ENCODE data around the gene ITGA6. TPM values are rescaled to one million over a fixed set of nuclear protein-coding genes. Genes with fewer than 3 reads are reported as not detected.
A peak's percentile ranks its signal among the peaks of the same experiment; 100 is the strongest.

ITGA6 gene
- total RNA-seq, 3 donors from 2014 or later = 4.2 to 7.0 (median 5.8) TPM

- Mint-ChIP-seq H3K27me3 (ENCODE audit: low read depth) (no peaks in the 10 kb centered on the region), H3K36me3 (ENCODE audit: insufficient read depth) (peaks cover 2% of the 10 kb centered on the region), H3K4me3 (peak overlapping the region; percentile 77), H3K4me1 (ENCODE audit: low read depth) (peaks cover 46% of the 10 kb centered on the region), H3K9me3 (no peaks in the 10 kb centered on the region)
- DNase-seq (peak; percentile 52), ATAC-seq (peak; percentile 68 to 72)
Observed at GRCh38 chr2:172442072-172442895, 14.9 kb downstream of the ITGA6 start.

- no peak for DNase-seq
- Mint-ChIP-seq H3K4me1 (ENCODE audit: low read depth) (peaks cover 68% of the 10 kb centered on the region), H3K4me3 (no peak overlapping the region), H3K27me3 (ENCODE audit: low read depth) (no peaks in the 10 kb centered on the region), H3K9me3 (no peaks in the 10 kb centered on the region), H3K36me3 (ENCODE audit: insufficient read depth) (peaks cover 4% of the 10 kb centered on the region)
- ATAC-seq = no peak
Observed at GRCh38 chr2:172445851-172446250, 18.5 kb downstream of the ITGA6 start.

DNA sequence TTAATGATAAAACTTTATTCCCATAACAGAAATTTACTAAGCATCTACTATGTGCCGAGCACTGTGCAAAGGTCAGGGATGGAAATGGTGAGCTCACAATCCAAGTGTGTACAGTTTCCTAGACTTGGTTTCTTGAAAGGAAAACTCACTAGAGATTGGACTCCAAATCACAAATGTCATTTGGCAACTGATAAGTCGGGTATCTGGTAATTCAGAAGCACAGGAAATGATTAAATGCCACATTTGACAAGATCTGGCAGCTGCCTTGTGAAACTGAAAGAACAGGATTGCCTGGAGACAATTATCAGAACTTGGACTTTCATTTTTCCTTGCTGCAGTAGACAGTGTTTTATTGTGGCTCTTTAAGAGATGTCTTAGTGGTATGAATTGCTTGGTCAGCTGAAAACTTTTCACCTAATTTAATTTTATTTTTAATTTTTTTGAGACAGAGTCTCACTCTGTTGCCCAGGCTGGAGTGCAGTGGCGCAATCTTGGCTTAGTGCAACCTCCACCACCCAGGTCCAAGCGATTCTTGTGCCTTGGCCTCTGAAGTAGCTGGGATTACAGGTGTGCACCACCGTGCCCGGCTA, 19.2 kb downstream of the ITGA6 start:
- Mint-ChIP-seq H3K36me3 (ENCODE audit: insufficient read depth) (peaks cover 4% of the 10 kb centered on the region), H3K9me3 (no peaks in the 10 kb centered on the region), H3K27me3 (ENCODE audit: low read depth) (no peaks in the 10 kb centered on the region), H3K4me3 (no peak overlapping the region), H3K4me1 (ENCODE audit: low read depth) (peaks cover 67% of the 10 kb centered on the region)
- DNase-seq (no peak), ATAC-seq (peak in 1 of 2 donors; percentile 23)

DNA sequence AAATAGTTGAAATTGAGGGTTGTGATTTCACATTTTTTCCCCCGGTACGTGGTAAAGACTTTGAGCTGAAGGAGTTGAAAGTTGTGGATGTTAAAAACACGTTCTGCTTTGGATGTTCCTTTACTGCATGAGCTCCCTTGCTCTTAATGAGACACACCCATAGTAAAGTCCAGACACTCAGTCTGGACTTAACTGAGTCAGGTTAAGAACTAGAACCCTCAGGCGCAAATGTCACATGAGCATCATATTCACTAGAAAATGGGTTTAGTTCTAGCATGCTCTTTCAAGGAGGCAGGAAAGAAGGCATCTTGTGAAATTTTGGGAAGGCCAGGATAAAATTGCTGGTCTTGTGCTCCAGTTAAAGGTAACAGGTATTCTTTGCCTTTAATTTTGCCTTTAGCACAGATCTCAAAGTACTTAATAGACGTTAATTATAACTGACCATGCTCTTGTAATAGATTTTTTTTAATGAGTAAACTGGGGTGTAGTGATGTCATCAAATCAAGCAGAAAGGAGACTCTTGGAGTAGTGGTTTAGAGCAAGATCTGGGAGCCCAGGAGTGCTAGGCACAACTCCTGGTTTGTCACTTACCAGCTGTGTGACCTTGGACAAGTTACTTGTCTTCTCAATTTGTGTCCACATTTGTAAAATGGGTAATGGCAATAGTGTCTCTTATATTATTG, 20.6 kb downstream of the ITGA6 start:
- H3K36me3 Mint-ChIP-seq (ENCODE audit: insufficient read depth) = peaks cover 4% of the 10 kb centered on the region
- no peaks in the 10 kb centered on the region for H3K27me3 Mint-ChIP-seq (ENCODE audit: low read depth)
- H3K9me3 Mint-ChIP-seq = no peaks in the 10 kb centered on the region
- H3K4me3 Mint-ChIP-seq = no peak overlapping the region
- peaks cover 64% of the 10 kb centered on the region for H3K4me1 Mint-ChIP-seq (ENCODE audit: low read depth)
- DNase-seq (no peak), ATAC-seq (no peak)

DNA sequence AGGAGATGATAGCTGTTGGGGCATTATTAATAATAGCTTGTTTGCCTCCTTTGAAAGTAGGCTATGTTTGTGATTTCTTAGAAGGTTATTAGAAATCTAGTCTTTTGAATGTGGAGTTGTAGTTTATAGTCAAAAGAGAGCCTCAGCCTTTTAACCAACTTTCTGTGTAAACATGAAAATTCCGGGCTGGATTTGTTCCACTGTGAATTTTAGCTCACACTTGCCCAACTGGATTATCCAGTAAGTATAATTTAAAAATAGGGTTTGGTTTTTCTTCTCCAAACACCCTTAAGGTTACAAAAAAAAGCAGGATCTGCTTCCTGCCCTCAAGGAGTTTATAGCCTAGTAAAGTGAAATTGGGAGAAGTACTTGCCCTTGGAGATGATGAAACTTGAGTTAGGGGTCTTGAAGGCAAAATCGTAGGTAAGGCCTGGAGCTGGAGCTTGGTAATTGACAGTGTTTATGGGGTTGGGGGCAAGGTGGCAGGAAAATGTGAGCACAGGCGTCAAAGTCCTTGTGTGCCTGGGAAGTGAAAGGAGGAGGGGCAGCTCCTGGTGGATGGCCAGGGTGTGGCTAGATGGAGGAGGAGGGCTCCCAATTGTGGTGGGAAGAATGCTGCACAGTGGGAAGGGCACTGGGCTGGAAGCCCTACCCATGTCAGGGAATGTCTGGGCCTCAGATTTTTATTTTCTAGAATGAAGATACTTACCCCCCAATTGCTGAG, 21.3 kb downstream of the ITGA6 start:
- ATAC-seq (no peak), DNase-seq (no peak)
- Mint-ChIP-seq H3K9me3 (no peaks in the 10 kb centered on the region), H3K4me1 (ENCODE audit: low read depth) (peaks cover 60% of the 10 kb centered on the region), H3K36me3 (ENCODE audit: insufficient read depth) (peaks cover 4% of the 10 kb centered on the region), H3K4me3 (no peak overlapping the region), H3K27me3 (ENCODE audit: low read depth) (no peaks in the 10 kb centered on the region)

DNA sequence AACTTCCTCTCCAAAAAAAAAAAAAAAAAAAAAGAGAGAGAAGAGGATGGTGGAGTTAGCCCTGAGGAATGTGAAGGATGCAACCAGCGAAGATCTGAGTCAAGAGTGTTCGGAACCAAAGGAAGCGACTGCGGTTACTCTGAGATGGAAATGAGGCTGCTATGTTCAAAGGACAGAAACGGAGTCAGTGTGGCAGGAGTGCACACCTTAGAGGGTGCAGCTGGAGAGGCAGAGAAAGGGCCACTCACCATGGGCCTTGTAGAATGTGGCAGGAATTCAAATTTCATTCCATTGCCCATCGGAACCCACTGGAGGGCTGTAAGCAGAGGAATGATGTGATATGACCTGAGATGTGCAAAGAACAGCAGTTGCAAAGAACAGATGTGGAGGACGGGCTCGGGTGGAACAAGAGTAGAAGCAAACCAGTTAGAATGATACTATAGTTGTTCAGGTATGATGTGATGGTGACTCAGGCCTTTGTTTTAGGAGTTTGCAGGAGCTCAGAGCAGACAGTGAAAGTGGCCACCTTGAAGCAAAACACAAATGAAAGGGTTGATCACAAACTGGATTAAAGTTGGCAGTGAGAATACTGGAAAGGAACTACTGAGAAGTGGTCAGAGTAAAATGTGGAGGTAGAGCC, 22.6 kb downstream of the ITGA6 start:
- no peaks in the 10 kb centered on the region for H3K9me3 Mint-ChIP-seq
- peaks cover 68% of the 10 kb centered on the region for H3K4me1 Mint-ChIP-seq (ENCODE audit: low read depth)
- no peak for DNase-seq
- H3K4me3 Mint-ChIP-seq = no peak overlapping the region
- H3K27me3 Mint-ChIP-seq (ENCODE audit: low read depth) = no peaks in the 10 kb centered on the region
- H3K36me3 Mint-ChIP-seq (ENCODE audit: insufficient read depth) = peaks cover 2% of the 10 kb centered on the region
- peak; percentile 83 to 88 for ATAC-seq

- Mint-ChIP-seq H3K9me3 (no peaks in the 10 kb centered on the region), H3K27me3 (ENCODE audit: low read depth) (no peaks in the 10 kb centered on the region), H3K36me3 (ENCODE audit: insufficient read depth) (peaks cover 2% of the 10 kb centered on the region), H3K4me3 (no peak overlapping the region), H3K4me1 (ENCODE audit: low read depth) (peaks cover 76% of the 10 kb centered on the region)
- no peak for ATAC-seq
- DNase-seq = no peak
Observed at GRCh38 chr2:172451923-172452322, 24.5 kb downstream of the ITGA6 start.

DNA sequence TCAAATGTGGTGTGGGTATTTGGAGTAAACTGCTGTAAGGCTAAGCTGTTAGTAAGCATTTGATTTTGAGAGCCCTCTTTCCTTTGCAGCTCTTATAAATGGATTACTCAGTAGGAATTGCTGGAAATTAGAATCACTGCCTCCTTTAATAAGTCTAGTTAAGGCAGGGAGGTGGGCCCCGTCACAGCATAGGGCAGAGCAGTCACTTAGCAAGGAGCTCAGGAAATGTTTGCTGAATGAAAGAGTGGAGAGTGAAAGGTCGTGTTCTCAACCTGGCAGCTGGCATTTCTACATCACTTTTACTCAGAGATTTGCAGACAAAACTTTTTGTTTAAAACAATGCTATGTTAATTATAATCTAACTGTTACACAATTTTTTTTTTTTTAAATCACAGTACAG, 25.5 kb downstream of the ITGA6 start:
- Mint-ChIP-seq H3K4me3 (no peak overlapping the region), H3K36me3 (ENCODE audit: insufficient read depth) (no peaks in the 10 kb centered on the region), H3K9me3 (no peaks in the 10 kb centered on the region), H3K27me3 (ENCODE audit: low read depth) (no peaks in the 10 kb centered on the region), H3K4me1 (ENCODE audit: low read depth) (peaks cover 76% of the 10 kb centered on the region)
- ATAC-seq (no peak), DNase-seq (no peak)

DNA sequence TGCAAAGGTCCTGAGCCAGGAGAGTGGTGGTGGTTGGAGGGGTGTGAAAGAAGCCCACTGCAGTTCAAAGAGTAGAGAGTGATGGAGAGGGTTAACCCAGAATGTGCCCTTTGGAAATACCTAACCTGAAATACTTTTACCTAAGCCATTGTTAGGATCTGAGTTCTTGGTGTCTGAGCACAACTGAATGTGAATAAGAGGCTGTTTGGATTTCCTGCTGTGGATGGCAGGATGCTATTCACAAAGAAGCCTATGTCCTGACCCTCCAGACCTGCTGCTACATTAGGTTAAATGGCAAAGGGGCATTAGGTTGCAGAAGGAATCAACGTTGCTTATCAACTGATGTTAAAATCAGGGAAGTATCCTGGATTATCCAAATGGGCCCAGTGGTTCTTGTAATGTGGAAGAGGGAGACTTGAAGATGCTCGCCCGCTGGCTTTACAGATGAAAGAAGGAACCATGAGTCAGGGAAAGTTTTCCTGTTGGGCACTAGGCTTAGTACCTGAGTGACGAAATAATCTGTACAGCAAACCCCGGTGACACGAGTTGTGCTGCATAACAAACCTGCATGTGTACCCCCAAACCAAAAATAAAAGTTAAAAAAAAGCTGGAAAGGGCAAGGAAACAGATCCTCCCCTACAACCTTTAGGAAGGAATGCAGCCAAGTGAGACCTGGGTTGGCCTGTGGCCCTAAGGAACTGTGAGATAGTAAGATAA, 27.2 kb downstream of the ITGA6 start:
- Mint-ChIP-seq H3K4me3 (no peak overlapping the region), H3K4me1 (ENCODE audit: low read depth) (peaks cover 79% of the 10 kb centered on the region)
- ATAC-seq = no peak

DNA sequence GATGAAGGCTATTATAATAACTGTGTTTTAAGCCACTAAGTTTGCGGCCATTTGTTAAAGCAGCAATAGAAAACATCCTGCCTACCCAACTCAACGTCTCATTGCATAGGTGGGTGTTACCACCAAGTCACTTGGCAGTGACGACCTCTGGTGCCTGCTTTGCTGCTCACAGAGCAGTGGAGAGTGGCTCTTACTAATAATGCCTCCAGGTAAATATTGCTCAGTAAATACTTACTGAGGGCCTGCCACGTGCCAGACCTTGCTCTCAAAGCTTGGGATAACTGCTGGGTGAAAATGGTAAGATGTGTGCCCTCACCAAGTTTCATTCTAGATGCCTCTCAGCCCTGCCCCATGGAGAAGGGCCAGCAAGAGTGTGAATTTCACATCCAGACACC, 27.7 kb downstream of the ITGA6 start:
- Mint-ChIP-seq H3K9me3 (no peaks in the 10 kb centered on the region), H3K4me1 (ENCODE audit: low read depth) (peaks cover 80% of the 10 kb centered on the region), H3K27me3 (ENCODE audit: low read depth) (no peaks in the 10 kb centered on the region), H3K4me3 (no peak overlapping the region), H3K36me3 (ENCODE audit: insufficient read depth) (no peaks in the 10 kb centered on the region)
- peak in 1 of 2 donors; percentile 29 for ATAC-seq
- DNase-seq = no peak

More for the DNA sequence above, 27.2 kb downstream of the ITGA6 start:
- DNase-seq = no peak
- Mint-ChIP-seq H3K9me3 (no peaks in the 10 kb centered on the region), H3K27me3 (ENCODE audit: low read depth) (no peaks in the 10 kb centered on the region), H3K36me3 (ENCODE audit: insufficient read depth) (no peaks in the 10 kb centered on the region)

- ATAC-seq = no peak
- H3K4me3 Mint-ChIP-seq = no peak overlapping the region
- H3K9me3 Mint-ChIP-seq = no peaks in the 10 kb centered on the region
Observed at GRCh38 chr2:172456002-172456401, 28.6 kb downstream of the ITGA6 start.

DNA sequence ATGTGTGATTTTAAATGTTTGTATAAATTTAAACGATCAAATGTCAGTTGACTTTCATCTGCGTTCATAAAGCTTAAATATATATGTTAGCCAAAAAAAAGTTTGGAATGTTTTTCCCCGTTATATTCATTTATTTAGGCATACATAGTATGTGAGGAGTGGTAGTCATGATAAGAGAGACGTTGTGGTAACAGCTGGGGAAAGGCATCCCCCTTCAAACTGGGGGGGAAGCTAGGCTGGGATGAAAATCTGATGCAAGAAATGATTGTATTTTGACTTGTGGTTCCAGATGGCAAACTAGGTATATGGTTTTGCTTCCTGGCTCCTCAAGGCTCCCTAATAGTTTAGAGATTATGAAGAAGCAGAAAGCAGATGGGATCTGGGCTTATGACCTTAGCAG, 30.1 kb downstream of the ITGA6 start:
- no peak overlapping the region for H3K4me3 Mint-ChIP-seq
- no peaks in the 10 kb centered on the region for H3K27me3 Mint-ChIP-seq (ENCODE audit: low read depth)
- no peak for ATAC-seq
- no peaks in the 10 kb centered on the region for H3K36me3 Mint-ChIP-seq (ENCODE audit: insufficient read depth)
- H3K4me1 Mint-ChIP-seq (ENCODE audit: low read depth) = peaks cover 89% of the 10 kb centered on the region
- no peak for DNase-seq
- H3K9me3 Mint-ChIP-seq = no peaks in the 10 kb centered on the region

More at GRCh38 chr2:172456002-172456401, 28.6 kb downstream of the ITGA6 start:
- Mint-ChIP-seq H3K27me3 (ENCODE audit: low read depth) (no peaks in the 10 kb centered on the region), H3K36me3 (ENCODE audit: insufficient read depth) (no peaks in the 10 kb centered on the region), H3K4me1 (ENCODE audit: low read depth) (peaks cover 85% of the 10 kb centered on the region)
- no peak for DNase-seq

- Mint-ChIP-seq H3K36me3 (ENCODE audit: insufficient read depth) (no peaks in the 10 kb centered on the region), H3K4me3 (no peak overlapping the region), H3K27me3 (ENCODE audit: low read depth) (no peaks in the 10 kb centered on the region), H3K4me1 (ENCODE audit: low read depth) (peaks cover 94% of the 10 kb centered on the region), H3K9me3 (no peaks in the 10 kb centered on the region)
- ATAC-seq (no peak), DNase-seq (no peak)
Observed at GRCh38 chr2:172458561-172459124, 31.3 kb downstream of the ITGA6 start.
